ENCODE measurements around the gene LHFPL6. TPM values are rescaled to one million over a fixed set of nuclear protein-coding genes. Genes with fewer than 3 reads are reported as not detected.

The LHFPL6 gene
- total and polyA plus RNA-seq, 10 of the 15 experiments (the other 5 are each of a cell fraction or from before 2014, with no cell fraction given), result 0.11 to 4.6 (median 0.41) TPM

GRCh38 chr13:39407138-39407537 is 195.9 kb downstream of the LHFPL6 start:
- H3K79me2 ChIP-seq (ENCODE audit: control insufficient read depth, insufficient read depth, low read length), result no peaks in the 10 kb centered on the region
- in situ Hi-C loops (cut with MboI), result no loop called here
- no peak overlapping the region for H3K4me3 ChIP-seq
- POLR2A ChIA-PET, result no interaction called here
- H3K4me2 ChIP-seq (ENCODE audit: control insufficient read depth, insufficient read depth), result no peak overlapping the region
- no peaks in the 10 kb centered on the region for H4K20me1 ChIP-seq (ENCODE audit: control insufficient read depth, insufficient read depth)
- H2AFZ ChIP-seq (ENCODE audit: control insufficient read depth, low read depth, low read length), result no peak overlapping the region
- H3K4me1 ChIP-seq (ENCODE audit: control insufficient read depth, insufficient read depth, low read length), result no peaks in the 10 kb centered on the region
- SMC1A ChIA-PET (ENCODE audit: uncharacterized antibody, unreplicated experiment), result no interaction called here
- FAIRE-seq (no peak), ATAC-seq (no peak), DNase-seq (ENCODE audit: low read depth, low spot score) (no peak)
- no peak overlapping the region for H3K9ac ChIP-seq (ENCODE audit: control insufficient read depth, insufficient read depth, low read length)
- no peaks in the 10 kb centered on the region for H3K9me3 ChIP-seq (replicated peaks; ENCODE audit: control insufficient read depth, insufficient read depth, low read length)
- TF ChIP-seq TBL1XR1 (IDR thresholded peaks at IDR 0.05; ENCODE audit: low read depth, low read length) (no peak), BCLAF1 (IDR thresholded peaks at IDR 0.05) (no peak), ZNF622 (IDR thresholded peaks at IDR 0.05) (no peak), E2F4 (IDR thresholded peaks at IDR 0.05; ENCODE audit: low read depth, low read length) (no peak), NFIC (IDR thresholded peaks at IDR 0.05; ENCODE audit: low read depth, low read length) (no peak), STAT3 (IDR thresholded peaks at IDR 0.05; ENCODE audit: low read depth, low read length) (no peak), POLR2AphosphoS5 (IDR thresholded peaks at IDR 0.05; ENCODE audit: low read length) (no peak), RCOR1 (conservative IDR thresholded peaks at IDR 0.05; ENCODE audit: low read depth, low read length) (no peak), BMI1 (IDR thresholded peaks at IDR 0.05; ENCODE audit: borderline replicate concordance) (no peak), RUNX3 (IDR thresholded peaks at IDR 0.05; ENCODE audit: low read length) (no peak), SMAD1 (IDR thresholded peaks at IDR 0.05; ENCODE audit: low read depth, partially characterized antibody) (no peak), ZNF274 (IDR thresholded peaks at IDR 0.05; ENCODE audit: insufficient read depth, insufficient read length) (no peak), IKZF2 (IDR thresholded peaks at IDR 0.05) (no peak), SMAD5 (IDR thresholded peaks at IDR 0.05; ENCODE audit: low read depth) (no peak), MTA2 (IDR thresholded peaks at IDR 0.05; ENCODE audit: low read depth) (no peak), E4F1 (IDR thresholded peaks at IDR 0.05; ENCODE audit: borderline replicate concordance, partially characterized antibody) (no peak), CHD4 (IDR thresholded peaks at IDR 0.05) (no peak)
- RAD21 ChIA-PET (ENCODE audit: unreplicated experiment), result no interaction called here
- intact Hi-C loops (cut with micrococcal nuclease; ENCODE audit: unreplicated experiment), result loop anchor here (10.0 kb wide), 1 partner anchor 262 kb away; no protein-coding TSS in a partner anchor
- H3K27me3 ChIP-seq (replicated peaks in 1 of 2; ENCODE audit: control insufficient read depth in 2 of 2, insufficient read depth in 2 of 2, low read length in 1 of 2), result no peaks in the 10 kb centered on the region
- H3K27ac ChIP-seq (ENCODE audit: control insufficient read depth, insufficient read depth), result no peak overlapping the region
- no TSS peak for BruUV-seq (replicated peaks)
- CTCF ChIA-PET, result no interaction called here
- H3K36me3 ChIP-seq (ENCODE audit: control insufficient read depth in 2 of 2, insufficient read depth in 2 of 2, low read length in 1 of 2), result no peaks in the 10 kb centered on the region
